Skin of body (tissue), 2 donors: Measurements from ENCODE around the gene SKAP1. TPM values are rescaled to one million over a fixed set of nuclear protein-coding genes. Genes with fewer than 3 reads are reported as not detected.

Source experiments
- DNase-seq: peaks from one replicate; lab custom pipeline; 2025; lab: John Stamatoyannopoulos, UW
- total RNA-seq: library from RNA; depleted of rRNA; stranded (reverse); fragments of >200 nt; gene quantifications from one replicate; pipeline ENCODE4 v1.2.3, GENCODE V29; 2014

SKAP1 gene
- total RNA-seq, 1 donor from 2014 or later = 0.89 TPM

- DNase-seq = no peak
These were observed 251.7 kb downstream of the SKAP1 start for GRCh38 chr17:48178317-48178716.

DNA sequence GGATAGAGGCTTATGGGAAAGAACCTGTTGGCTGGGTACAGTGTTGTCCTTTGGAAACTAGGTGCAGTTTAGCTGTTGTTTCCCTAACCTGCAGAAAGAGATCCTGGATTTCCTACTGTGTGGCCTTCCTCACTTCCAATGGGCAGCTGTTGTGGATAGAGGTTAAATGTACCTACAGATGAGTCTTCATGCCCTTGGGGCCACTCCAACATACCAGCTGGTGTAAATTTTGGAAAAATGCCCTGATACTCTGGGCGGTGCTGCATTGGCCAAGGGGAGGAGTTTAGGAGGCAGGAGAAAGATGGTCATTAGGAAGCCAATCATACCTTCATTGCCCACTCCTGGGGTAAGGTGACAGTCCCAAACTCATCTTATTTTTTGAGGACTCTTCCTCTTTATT is 252.2 kb downstream of the SKAP1 start:
- DNase-seq = no peak

GRCh38 chr17:48176471-48176855 is 253.6 kb downstream of the SKAP1 start:
- DNase-seq = no peak

DNA sequence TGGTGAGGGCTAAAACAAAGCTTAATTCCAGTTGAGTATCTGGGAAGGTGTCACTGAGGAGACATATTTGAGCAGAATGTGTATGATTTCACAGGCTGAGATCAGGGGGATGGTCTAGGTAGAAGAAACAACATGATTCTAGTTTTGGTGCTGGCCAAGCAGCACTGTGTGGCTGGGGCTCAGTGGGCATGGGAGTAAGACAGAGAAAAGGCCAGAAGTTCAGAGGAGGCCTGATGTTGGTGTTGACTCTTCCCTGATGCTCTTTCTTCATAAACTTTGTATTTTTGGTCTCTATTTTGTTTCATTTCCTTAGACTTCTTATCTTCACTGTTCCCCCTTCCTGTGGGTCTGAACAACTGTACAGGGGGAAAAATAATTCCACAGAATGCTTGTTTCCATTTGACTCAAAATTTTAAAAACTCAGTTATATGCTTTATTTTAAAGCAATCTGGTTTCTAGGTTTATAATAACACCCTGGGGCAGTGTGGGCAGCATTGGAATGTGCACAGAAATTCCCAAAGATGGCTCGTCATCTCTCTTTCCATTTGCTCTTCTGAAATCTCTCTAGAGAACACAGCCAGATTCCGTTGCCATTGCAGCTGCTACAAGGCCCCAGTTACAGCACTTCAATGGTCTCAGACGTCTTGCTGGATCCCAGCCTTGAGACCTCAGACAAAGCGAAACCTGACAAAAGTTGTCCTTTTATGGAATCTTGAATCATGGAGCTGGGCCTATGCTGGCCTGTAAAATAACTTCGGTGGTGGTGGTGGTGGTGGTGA is 254.1 kb downstream of the SKAP1 start:
- no peak for DNase-seq

DNA sequence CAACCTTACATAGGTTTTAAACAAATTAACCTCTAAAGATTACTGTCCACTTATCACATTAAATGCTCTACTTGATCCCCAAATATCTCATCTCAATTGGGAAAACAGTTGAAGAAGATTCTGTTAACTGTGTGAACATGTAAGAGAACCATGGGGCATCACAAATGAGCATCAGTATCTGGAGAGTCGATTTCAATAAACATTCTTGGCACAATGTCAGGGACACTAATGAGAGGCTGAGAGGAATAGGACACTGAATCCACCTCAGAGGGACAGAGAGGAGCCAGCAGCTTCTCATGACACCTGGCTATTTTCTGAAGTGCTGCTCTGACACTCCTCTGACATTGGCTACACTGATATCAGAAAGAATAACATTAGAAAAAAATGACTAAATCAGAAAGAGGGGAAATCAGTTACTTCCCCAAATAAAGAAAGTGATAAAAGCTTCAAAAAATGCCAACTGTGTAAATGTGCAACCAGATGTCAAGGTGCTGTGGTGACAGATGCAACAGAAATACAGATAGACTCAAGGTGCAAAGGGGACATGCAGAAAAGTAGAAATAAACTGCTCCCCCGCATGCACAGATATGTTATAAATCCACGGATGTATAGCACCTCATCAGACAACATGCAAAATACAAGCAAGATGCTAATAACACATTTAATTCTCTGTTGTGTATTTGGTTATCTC is 255.0 kb downstream of the SKAP1 start:
- DNase-seq = no peak

- DNase-seq = no peak
These were observed 256.6 kb downstream of the SKAP1 start for GRCh38 chr17:48173191-48173984.

DNA sequence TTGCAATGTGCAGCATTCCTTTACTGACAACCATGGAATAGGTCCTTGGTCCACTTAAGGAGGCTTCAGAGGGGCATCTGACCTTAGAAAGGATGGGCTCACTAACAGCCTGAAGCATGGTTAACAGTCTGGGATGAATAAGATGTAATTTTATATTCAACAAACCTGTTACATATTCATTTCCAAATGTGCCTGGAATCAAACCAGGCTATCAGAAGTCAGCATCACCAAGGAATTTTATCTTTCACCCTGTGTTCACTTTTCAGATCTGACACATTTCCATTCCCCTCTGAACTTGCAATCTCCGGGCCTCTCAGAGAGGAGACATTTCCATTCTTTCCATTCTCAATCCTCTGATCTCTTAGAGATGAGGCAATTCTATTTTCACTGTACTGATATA is 260.1 kb downstream of the SKAP1 start:
- DNase-seq = no peak

- no peak for DNase-seq
These were observed 266.2 kb downstream of the SKAP1 start for GRCh38 chr17:48163809-48164208.

DNA sequence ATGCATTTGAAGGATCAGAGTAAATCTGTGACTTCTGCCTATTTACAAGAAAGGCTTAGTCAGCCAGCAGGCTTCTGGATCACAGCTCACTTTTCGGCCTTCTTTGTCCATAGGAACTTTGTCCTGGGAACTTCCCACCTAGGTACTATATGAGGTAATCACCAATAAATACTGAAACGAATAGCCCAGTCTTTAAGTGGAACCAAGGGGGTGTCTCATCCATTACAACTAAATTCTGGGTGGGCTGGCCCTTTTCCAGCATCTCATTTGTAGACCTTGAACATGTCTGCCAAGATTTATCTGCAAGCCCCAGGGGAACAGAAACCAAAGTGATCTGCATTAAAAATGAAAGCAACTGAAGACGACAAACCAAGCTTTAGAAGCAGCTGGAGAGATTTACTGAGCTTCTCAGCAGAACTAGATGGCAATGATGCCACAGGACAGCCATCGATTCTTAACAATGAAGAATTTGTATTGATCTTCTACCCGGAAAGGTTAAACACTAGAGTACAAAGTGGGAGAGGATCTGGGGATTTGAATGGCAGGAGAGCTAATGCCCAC is 267.0 kb downstream of the SKAP1 start:
- no peak for DNase-seq

GRCh38 chr17:48162306-48162934 is 267.6 kb downstream of the SKAP1 start:
- no peak for DNase-seq

DNA sequence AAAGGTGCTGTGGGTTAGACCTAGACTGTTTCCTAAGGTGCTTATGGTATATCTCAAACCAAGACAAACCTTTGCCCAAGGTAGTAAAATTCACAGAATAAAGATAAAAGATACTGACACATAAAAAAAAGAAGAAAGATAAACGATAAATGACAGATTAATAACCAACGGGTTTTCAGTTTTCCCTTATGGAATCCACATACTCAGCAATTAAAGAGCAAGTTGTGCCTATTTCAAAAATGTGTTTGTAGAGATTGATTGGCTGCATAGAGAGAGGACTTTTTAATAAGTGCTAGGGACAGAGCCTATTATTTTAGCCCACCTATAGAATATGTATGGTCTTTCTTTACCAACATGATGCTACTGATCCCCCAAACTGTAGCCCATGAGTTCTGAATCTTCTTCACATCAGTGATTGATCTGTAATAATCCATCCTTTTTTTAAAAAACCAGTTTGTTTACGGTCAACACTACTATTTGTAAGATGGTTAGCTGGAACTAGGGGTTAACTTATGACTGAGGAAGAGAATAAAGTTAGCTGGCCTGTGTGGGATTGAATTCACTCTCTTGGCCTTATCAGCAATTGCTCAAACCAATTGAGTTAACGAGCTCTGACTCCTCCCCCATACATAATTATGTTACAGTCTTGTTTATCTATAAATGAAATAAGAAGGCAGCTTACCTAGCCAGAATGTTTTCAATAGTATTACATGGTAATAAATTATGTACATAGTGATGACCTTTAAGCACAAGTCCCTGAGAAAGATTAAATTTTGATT is 268.7 kb downstream of the SKAP1 start:
- no peak for DNase-seq

DNA sequence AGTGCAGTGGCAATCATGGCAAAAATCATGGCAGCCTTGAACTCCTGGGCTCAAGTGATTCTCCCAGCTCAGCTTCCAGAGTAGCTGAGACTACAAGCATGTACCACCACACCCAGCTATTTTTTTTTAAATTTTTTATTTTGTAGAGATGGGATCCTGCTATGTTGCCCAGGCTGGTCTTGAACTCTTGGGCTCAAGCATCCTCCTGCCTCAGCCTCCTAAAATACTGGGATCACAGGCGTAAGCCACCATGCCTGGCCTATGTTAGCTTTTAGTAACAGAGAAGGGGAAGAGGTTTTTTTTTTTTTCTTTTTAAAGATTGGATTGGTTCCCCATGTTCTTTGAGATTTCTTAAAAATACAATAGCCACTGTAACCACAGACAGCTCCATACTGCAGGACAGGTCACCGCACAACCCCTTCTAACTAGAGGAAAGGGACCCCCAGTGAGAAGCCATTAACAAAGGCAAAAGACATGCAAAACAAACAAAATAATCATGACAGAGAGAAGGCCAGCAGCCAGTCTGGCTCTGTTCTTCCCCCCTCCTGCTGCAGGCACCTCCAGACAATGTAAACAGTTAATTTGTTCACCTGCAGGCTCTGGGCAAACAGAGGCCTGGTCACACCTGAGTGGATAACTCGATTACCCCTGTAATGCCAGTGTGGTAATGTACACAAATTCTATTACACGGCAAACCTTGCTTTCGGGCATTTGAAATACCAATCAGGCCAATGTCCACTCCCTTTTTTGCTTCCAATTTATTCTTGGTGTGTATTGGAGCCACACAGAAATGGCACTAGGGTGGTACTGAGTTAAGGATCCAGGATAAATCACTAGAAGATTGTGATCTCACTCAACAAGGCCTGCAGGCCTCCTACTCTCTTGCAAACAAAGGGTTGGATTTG is 269.6 kb downstream of the SKAP1 start:
- DNase-seq = no peak

DNA sequence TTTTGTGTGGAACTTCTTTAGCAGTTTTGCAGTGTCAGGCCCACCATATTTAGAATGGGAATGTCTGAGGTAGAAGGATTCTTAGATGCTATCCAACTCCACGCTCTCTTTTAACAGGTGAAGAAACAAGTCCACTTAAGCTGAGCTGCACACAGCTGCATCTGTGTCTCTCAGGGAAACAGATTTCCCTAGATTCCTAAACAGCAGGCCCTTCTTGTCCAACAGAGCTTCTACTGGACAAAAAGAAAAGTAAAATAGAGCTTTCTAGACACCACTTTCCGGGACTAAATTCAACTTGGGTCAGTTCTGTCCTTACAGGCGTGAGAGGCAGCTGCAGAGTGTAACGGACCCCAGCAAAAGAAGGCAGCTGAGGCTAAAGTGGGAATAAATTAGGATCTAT is 270.8 kb downstream of the SKAP1 start:
- no peak for DNase-seq

DNA sequence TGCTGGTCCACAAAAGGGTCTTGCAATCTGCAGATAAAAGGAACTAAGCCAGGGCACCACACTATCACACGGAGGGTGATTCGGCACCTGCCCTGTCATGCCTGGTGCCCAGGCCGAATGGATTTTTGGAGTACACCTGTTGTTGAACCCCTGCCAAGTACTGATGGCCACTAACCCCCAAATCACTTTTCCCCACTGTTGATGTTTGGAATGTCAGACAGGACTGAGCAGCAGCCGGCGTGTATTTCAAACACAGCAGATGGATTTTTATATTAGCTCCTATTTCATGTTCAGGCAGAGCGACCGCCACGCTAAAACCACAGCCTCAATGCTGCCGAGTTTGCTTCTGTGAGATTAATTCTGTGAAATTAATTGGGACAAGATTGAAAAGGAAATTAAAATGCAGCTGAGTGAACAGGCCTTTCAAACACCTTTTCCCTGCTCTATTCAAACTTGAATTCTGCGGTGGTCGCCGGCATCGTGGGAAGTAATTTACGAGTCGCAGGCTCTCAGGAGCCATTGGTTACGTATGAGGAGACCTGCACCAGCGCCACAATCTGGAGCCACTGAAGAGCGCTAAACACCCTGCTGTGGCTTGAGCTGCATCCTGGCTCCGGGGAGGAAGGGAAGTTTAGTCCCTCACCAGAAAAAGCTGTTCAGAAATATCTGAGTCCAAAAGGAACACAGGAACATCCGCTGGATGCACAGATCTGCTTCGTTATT is 274.0 kb downstream of the SKAP1 start:
- no peak for DNase-seq

GRCh38 chr17:48153691-48154358 is 276.2 kb downstream of the SKAP1 start:
- DNase-seq = no peak

DNA sequence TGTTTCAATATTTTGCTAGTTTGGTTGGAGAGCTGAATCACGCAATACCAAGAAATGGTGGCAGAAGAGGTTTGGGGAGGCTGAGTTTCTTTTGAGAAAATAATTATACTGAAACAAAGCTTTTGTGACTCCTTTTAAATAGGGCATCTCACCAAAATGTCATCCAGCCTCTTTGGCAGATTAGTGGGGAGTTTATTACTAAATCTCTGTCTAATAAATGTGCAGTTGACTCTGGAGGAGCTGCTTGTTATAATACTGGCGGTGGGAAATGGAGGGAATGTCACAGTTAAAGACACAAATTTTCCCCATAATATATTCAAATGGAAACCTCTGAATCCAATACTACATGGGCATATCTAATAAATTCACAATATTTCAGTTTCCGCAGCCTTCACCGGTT is 277.7 kb downstream of the SKAP1 start:
- no peak for DNase-seq

DNA sequence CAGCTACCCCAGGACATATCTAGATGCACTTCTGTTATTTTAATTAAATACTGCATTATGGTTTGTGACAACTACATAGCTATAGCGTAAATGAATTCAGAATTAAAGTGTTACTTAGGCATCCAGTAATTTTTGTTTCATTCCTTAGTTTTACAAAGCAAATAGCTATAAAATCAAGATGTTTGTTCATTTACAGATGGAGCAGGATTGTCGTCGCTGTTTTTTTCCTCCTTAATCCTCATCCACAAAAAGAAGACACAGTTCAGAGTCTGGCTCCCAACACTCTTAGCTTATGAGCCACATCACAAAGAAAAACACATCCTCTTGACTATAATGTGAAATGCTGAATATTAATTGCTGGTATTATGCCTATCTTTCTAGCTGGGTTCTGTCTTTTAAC is 278.8 kb downstream of the SKAP1 start:
- no peak for DNase-seq

DNA sequence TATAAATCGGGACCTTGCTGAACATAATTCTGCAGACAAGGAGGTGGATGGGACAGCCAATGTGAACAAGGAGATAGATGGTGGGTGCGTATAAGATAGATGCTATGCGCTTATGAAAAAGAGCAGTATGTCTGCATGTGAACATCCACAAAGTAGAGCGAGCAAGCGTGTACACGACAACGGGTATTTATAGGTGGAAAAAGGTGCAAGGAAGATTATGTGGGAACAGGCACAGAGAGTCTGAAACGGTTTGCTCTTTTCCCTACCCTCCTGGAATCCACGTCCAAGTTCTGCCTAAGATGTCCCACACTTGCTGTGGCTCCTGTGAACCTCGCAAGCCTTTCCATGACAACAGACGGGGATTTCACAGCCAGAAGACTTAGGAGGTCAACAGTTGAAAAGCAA is 279.4 kb downstream of the SKAP1 start:
- no peak for DNase-seq
